GM19025 (cell line): Measurements from ENCODE around the gene WDR7.

ENCODE experiments used
- ATAC-seq: cut with Tn5 transposase; IDR thresholded peaks from one replicate; pipeline ENCODE4 v1.9.1; 2021; ENCODE audit warnings: mild to moderate bottlenecking, low read depth, moderate library complexity; ENCODE audit not compliant: unreplicated experiment

WDR7 gene

DNA sequence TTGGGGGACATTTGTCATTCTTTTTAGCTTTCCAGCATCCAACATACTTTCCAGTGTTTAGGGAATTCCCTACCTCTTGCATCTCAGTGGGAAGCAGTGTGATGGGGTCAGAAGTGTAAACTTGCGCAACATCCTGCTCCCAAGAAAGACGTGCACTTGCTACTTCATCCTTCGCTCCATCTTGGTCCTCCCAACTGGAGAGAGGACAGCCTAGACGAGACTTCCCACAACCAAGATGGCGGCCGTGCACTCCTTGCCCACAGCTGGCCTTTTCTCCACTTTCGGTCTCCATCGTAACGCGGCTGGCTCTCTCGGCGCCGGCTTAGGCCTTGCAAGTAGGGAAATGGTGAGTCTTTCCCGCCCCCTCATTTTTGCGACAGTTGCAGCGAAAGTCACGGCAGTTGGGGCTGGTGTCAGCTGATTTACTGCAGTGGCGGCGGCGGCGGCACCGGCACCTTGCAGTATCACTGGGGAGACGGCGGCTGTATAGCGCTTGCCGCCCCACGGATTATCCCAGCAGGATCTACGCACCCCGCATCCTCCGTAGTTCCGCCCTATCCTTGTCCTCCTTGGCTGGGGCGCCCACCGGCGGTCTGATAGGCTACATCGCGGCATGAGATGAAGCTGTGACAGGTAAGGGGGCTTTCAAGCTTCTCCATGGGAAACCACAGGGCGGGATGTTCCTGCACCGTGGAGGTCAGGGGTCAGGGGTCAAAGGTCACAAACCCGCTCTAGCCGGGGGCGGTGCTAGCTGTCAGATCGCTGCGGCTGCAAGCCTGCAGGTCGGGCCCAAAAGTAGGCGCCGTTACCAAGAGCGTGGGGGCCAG is at the start of gene WDR7:
Gene WDR7 (plus strand): TSS at position 416 of the 827 bp plus-strand sequence. CDS start 21,157 bp downstream, outside the sequence.
- ATAC-seq = peak; percentile 98

DNA sequence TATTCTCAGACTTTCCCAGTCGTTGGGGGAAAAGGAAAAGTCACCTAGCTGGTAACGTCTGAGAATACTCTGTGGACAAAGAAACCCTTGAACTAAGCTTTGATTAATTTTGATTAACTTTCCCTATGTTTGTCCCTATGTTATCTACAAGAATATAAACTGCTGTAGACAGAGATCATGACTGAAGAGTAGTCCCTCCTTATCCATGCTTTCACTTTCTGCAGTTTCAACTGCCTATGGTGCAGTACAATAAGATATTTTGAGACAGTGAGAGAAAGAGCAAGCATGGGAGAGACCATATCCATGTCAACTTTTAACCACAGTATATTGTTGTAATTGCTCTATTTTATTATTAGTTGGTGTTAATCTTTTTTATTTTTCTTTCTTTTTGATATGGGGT is 44.5 kb upstream of the WDR7 start:
- ATAC-seq = no peak

DNA sequence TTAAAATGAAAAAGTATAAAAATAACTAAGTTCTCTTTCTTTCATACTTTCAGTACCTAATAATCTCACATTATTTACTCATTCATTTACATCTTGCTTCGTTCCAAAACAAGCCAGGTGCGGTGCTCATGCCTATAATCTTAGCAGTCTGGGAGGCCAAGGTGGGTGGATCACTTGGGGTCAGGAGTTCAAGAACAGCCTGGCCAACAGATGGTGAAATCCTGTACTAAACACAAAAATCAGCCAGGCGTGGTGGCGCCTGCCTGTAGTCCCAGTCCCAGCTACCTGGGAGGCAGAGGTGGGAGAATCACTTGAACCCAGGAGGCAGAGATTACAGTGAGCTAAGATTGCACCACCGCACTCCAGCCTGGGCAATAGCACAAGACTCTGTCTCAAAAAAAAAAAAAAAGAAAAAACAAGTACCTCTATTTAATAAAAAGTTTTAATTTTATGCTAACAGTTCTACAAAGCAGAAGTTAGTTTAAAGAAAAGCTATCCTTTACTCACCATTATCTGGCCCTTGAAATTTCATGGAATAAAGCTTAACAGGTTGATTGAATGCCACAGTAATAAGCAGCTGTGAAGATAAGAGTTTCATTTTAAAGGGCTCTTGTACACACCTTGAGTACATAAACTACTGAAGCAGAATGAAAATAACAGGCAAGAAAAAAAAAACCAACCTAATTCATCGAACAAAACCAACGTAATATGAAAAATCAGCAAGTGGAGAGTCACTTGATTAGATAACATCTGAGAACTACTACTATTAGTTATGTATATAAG is 35.2 kb upstream of the WDR7 start:
- no peak for ATAC-seq

DNA sequence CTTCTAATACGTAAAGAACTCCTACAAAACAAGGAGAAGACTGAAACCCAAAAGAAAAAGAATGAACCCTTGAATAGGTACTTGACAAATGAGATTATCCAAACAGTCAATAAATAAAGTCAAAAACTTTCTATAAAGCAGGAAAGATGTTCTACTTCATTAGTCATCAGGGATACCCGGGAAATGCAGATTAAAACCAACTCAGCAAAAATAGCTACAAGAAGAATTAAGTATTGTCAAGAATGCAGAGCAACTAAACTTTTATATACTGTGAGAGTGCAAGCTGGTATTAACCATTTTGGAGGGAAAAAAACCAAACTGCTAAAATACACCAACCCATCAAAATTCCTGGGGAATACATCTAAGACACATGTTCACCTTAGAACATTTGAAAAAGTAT is 23.2 kb upstream of the WDR7 start:
- ATAC-seq = no peak

DNA sequence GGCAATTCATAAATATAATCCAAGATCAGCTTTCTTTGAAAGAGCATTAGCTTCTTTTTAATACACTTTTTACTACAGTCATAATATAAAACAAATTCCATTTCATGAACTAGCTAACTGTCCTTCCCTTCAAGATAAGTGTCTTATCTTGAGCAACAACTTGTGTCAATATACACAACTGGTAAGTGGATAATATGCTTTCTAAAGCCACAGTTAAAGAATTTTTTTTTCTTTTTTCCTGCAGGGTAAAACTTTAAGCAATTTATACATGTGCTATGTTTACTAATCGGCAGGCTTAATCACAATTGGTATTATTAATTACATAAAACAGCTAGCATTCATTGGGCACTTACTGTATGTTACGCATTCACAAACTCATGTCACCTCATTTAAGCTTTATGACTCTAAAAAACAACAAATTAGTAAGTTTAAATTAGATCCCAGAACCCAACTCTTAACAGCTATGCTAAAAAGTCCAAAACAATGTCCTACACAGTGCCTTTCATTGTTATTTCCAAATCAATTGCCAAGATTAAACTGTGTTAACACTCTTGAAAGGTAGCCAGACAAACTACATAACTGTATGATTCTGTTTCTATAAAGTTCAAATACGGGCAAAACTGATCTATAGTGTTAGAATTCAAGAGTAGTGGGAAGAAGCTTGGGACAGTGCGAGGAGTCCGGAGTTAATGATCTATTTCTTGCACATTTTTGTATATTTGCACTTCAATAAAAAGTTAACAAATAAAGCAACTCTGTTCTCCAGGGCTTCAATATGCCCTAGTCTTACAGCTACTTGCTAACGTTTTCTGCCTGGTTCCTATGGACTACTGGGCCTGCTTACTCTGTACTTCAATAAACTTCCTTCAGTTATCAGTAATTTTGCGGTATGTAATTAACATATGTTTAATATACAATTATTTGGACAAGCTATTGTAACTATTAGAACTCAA is 18.8 kb upstream of the WDR7 start:
- ATAC-seq = no peak

DNA sequence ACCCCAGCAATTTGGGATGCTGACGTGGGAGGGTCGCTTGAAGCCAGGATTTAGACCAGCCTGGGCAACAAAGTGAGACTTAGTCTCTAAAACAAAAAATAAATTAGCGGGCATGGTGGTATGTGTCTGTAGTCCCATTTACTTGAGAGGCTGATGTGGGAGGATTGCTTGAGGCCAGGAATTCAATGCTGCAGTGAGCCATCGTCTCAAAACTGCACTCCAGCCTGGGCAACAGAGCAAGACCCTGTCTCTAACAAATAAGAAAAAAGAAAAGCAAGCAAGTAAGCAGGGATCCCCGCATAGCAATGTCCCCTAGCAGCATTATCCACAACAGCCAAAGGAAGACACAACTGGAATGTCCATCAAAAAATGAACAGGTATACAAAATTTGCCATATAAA is 16.2 kb upstream of the WDR7 start:
- ATAC-seq = no peak

DNA sequence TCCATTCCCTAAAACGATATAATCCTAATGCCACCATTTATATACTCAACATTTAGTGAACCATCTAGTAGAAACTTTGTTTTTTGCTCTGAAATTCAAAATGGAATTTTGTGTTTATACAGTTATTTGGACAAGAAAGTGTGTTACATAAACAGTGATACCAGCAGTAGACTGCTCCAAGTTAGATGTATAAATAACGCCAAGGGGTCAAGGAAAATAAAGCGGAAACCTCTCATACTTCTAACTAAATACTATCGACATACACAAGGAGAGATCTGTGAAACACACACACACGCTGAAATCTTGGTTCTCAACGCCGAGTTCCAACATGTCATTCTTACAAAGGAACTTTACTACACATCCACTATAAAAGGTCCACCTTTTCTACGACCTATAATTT is 14.0 kb upstream of the WDR7 start:
- ATAC-seq = no peak

DNA sequence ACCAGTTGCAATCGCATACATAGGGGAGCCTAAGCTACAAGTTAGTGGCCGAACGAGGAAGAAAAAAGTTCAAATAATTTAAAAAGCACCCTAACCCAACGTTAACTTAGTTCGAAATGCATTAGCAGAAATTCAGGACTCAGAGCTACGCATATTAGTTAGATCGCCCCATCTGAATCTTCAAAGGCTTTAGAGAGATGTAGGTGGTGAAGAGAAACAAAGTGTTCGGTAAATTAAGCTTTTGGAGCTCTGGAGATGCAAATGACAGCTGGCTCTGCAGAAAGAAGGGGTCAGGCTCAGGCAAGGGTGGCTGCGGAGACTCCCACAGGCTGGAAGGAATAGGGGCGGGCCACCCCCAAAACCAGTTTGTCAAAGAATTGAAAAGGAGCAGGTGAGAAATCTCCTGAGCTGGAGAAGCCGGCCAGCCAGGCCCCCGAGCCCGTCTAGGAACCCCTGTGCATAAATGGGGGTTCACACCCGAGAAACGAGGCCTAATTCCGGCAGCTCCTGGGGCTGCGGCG is 13.4 kb upstream of the WDR7 start:
- no peak for ATAC-seq

DNA sequence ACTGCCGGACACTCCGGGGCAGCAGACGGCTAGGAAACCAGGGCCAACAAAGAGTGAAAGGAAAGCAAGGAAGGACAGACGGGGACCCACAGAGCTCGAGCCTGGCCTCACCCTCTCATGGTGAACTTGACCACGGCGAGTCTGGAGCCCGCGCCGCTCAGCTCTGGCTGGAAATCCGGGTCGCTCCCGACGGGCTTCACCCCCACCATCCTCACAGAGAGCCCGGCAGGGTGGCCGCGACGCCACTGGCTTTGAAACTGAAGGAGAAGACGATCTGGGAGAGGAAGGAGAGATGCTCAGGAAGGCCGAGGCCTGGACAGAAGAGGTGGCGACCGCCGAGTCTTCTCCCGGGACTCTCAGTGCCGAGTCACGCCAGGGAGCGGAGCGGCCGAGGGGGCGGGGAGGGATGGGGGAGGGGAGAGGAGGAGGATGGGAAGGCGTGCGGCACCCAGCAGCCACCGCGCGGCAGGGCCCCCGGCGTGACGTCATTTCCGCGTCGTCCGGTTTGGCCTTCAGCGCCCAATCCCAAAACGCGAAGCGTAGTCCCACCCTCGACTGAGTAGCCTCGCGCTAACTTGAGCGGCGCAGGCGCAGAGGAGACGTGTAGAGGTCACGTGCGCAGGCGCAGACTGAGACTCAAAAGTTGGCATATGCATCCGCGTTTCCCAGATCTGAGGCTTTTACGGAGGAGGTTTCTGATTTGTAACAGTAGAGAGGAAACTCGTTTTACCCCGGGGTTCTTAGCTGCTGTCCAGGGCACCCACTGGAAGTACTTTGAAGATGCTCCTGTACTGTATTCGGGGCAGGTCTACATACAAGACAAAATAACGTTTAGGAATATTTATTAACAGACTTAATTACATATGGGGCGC is 12.7 kb upstream of the WDR7 start, which contains the start of gene TXNL1:
Gene TXNL1 (minus strand): TSS at position 361 of the 872 bp plus-strand sequence. CDS start 152 bp downstream, at position 209.
- peak; percentile 95 for ATAC-seq

DNA sequence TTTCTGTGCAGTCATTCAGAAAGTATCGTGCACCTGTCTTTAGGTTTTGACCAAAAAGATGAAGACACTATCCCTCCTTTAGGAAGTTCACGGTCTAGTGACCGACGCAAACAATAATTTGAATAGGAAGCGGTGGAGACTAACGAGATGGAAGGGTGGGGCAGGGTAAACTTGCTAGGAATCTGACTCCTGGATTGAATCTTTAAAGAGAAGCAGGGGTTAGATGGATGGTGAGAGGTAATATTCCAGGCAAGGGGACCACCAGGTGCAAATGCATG is 12.1 kb upstream of the WDR7 start:
- no peak for ATAC-seq

DNA sequence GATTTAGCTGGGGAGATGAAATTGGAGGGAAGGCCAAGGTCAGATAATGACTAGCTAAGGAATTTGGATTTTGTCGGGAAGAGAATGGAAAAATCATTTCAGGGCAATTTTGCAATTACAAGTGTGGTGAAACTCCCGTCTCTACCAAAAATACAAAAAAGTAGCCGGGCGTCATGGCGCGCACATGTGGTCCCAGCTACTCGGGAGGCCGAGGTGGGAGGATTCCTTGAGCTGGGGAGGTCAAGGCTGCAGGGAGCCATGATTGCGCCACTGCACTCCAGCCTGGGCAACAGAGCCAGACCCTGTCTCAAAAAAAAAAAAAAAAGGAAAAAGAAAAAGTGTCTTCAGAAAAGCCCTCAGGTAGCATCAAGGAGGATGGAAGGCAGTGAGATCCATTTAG is 11.6 kb upstream of the WDR7 start:
- ATAC-seq = no peak

DNA sequence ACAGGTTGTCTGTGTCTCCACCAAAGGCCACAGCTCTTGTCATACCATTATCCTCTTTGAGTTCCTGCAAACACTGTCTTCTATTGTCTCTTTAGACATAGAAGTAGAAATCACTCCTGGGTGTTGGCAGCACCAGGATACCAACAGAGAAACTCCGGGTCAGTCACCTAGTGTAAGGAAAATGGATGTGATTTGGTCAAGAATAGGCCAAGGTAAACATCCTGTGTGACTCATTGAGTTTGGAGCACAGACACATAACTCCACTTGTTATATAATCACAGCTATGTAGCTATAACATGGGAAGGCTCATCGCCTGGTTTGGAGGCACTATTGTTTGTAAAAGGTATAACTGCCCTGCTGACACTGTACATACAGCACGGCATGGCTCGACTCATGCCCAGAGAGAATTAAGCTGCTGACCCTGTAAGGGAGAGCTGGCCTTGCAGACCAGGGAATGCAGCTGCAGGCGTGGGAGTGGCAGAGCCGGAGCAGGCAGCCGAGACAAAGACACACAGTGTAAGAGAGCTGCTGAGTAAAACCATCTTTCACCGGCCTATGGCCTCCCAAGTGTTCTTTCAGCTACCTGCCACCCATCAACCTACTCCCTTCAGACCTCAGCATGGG is 9.3 kb upstream of the WDR7 start:
- ATAC-seq = no peak

DNA sequence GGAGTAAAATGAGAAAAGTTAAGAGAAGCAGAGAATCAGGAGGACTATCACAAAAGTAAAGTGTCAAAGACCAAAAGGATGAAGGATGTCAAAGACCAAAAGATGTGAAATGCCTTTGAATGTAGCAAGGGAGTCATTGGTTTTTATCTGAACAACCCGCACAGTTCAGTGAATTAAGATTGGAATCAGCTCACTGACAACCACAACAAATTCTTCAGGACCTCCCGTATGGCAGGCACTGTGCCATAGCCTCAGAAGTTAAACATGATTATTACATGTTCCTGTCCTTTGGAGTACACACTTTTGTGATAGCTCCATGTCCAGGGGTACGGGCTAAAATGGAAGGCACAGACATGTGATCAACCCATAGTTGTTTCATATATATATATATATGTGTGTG is 7.8 kb upstream of the WDR7 start:
- no peak for ATAC-seq

DNA sequence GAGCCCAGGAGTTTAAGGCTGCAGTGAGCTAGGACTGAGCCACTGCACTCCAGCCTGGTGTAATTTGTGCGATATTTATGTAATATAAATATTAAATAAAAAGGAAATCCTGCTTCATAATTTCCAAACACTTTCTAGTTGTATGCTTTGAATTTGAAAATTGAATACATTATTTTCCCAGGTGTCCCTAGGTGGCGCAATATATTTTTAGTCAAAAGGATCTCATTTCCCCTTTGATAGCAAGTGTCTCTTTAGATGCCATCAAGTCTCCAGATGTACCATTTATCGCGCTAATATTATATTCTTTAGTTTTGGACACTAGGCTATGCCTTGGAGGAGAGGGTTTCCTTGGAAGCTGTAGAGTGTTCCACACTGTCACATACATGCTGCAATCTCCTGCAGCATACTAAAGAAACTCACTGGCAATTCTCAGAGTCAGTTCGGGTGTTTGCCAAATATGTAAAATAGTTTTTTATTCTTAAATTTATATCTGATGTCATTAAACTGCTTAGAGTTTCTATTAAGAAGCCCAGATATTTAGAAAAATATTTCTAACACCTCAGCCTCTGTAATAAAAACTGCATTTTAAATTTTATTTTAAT is 5.6 kb upstream of the WDR7 start:
- ATAC-seq = no peak

DNA sequence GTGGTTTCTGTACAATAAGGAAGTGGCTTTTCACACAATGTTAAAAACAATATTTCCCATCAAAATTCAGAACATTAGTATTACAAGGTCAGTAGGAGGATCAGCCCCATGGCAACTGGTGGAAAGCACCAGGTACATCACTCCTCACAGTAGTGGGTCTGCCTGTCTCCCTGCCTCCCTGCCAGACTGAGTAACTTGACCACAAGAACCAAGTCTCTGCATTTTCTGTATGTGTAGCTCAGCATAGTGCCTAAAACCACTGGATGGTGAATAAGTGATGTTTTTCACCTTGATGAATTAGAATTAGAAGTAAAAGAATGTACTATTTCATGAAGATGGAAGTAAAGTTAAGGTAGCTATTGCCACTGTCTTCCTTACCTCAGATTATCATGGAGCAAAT is 4.1 kb upstream of the WDR7 start:
- ATAC-seq = no peak

DNA sequence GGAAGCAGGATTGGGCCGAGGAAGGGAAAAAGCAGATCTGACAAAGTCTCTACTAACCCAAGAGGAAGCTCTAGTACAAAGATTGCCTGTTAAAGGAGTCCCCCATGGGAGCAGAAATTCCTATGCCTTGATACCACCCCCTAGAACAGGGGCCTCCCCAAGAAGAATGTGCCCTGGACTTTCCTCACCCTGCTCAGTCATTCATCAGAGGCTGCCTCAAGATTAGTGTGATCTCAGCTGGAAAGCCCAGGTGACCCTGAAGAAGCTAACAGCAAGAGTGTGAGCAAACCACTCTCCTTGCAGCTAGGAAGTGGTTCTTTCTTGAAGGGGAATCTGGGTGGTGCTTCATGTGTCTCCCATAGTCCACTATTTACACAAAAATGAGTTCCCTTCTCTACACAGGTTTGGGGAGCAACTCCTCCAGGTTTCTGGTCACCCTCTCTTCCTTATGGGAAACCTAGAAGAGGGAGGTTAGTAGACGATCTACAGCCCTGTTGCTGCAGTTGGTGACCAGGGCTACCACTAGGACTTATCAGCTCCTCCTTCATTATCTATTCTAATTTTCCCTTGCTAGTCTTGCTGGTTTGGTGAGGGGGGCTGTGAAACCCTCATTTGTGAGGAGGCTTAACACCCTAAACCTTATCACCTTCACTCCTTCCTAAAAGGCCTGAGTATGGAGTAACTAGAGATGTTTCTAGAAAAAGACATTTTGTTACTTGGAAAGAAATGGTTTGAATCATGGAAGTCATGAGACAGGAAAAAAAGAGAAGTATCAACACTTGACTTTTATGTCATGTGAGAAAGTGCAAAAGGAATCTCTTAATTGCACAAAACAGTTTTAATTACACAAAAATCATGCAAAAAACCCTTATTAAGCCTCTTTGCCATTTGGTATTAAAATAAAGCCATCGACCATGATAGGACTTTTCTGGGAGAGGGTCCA is 2.9 kb upstream of the WDR7 start:
- ATAC-seq = no peak

DNA sequence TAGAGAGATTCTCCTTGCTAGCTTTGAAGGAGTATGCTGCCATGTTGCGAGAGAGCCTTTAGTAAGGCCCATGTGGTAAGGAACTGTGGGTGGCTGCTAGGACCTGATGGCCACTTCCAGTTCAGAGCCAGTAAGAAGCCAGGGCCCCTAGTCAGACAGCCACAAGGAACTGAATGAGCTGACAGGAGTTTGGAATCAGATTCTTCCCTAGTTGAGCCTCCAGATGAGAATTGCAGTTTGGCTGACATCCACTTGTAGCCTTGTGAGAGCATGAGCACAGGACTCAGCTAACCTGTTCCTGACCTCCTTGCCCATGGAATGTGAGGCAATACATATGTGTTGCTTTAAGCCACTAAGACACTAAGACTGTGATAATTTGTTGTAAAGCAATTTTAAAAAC is 1.2 kb upstream of the WDR7 start:
- ATAC-seq = no peak

DNA sequence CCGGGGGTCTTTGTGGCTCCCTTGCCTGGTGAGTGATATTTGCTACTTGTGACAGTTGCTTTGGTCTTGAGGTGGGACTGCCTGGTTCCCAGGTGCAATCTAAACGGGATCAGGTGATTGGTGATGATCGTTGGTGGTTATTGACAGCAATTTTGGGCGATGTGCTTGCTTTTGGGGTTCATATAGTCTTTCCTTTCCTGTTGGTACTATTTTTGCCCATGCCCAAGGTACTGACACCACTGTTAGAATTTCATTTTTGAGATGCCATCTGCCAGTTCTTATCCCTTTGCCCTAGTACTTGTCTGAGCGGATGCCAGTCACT is 573 bp downstream of the WDR7 start:
- ATAC-seq = no peak
